Activated CD8-positive, alpha-beta memory T cell treated with anti-CD3 and anti-CD28 coated beads, Interleukin-2, amount 50 U/mL, for 48 hours (primary cell): ENCODE data around the gene VEGFB.
A peak's percentile ranks its signal among the peaks of the same experiment; 100 is the strongest.

ENCODE experiments used
- DNase-seq: peaks from one replicate; pipeline ENCODE4 v3.0.0-alpha.2; 2020

The VEGFB gene

GRCh38 chr11:64233913-64234586 lies at the start of gene VEGFB:
TSS of gene VEGFB (plus strand) at chr11:64234584. CDS start at chr11:64234834, 250 bp downstream.
- peak; percentile 82 for DNase-seq

GRCh38 chr11:64185175-64185692 lies 49.1 kb upstream of the VEGFB start:
- no peak for DNase-seq

- peak; percentile 98 for DNase-seq
Observed at GRCh38 chr11:64185693-64186491, 48.5 kb upstream of the VEGFB start, which contains the start of gene STIP1. TSS of gene STIP1 (plus strand) at chr11:64186171. CDS start at chr11:64186262, 91 bp downstream.

GRCh38 chr11:64186492-64187165 lies 47.8 kb upstream of the VEGFB start:
- peak; percentile 72 for DNase-seq

GRCh38 chr11:64192434-64192833 lies 42.0 kb upstream of the VEGFB start:
- no peak for DNase-seq

- DNase-seq = no peak
Observed at GRCh38 chr11:64196626-64197025, 37.8 kb upstream of the VEGFB start.

- DNase-seq = no peak
Observed at GRCh38 chr11:64198511-64198910, 35.9 kb upstream of the VEGFB start.

GRCh38 chr11:64201543-64201942 lies 32.8 kb upstream of the VEGFB start:
- DNase-seq = no peak

GRCh38 chr11:64202992-64203391 lies 31.4 kb upstream of the VEGFB start:
- no peak for DNase-seq

GRCh38 chr11:64203421-64204079 lies 30.8 kb upstream of the VEGFB start:
- DNase-seq = no peak

GRCh38 chr11:64204080-64204440 lies 30.3 kb upstream of the VEGFB start:
- no peak for DNase-seq

- peak; percentile 81 for DNase-seq
Observed at GRCh38 chr11:64204464-64204989, 29.9 kb upstream of the VEGFB start.

GRCh38 chr11:64206457-64207255 lies 27.7 kb upstream of the VEGFB start, which contains the start of gene FERMT3:
TSS of gene FERMT3 (plus strand) at chr11:64206721. CDS start at chr11:64207365, 644 bp downstream.
- DNase-seq = peak; percentile 85

GRCh38 chr11:64207256-64208085 lies 26.9 kb upstream of the VEGFB start:
- DNase-seq = peak; percentile 89

GRCh38 chr11:64208086-64208795 lies 26.1 kb upstream of the VEGFB start:
- no peak for DNase-seq

GRCh38 chr11:64208796-64209562 lies 25.4 kb upstream of the VEGFB start:
- no peak for DNase-seq

GRCh38 chr11:64209563-64209843 lies 24.9 kb upstream of the VEGFB start:
- no peak for DNase-seq

- DNase-seq = no peak
Observed at GRCh38 chr11:64210301-64211020, 23.9 kb upstream of the VEGFB start.
